Measurements from ENCODE around the gene STUM. TPM values are rescaled to one million over a fixed set of nuclear protein-coding genes. Genes with fewer than 3 reads are reported as not detected.

The STUM gene
- total RNA-seq, 1 donor from 2014 or later: 0.09 TPM

- no peak for DNase-seq (ENCODE audit: low spot score in 2 of 2, unreplicated experiment in 2 of 2)
- peak overlapping the region; percentile 64 for H3K4me3 Mint-ChIP-seq
- H3K9me3 Mint-ChIP-seq: no peaks in the 10 kb centered on the region
- H3K27me3 Mint-ChIP-seq (ENCODE audit: low read depth): peaks cover 81% of the 10 kb centered on the region
- H3K36me3 Mint-ChIP-seq: no peaks in the 10 kb centered on the region
- no peak overlapping the region for H3K27ac Mint-ChIP-seq
- peaks cover 27% of the 10 kb centered on the region for H3K4me1 Mint-ChIP-seq
- peak; percentile 18 for TF ChIP-seq CTCF (IDR thresholded peaks at IDR 0.05; ENCODE audit: unreplicated experiment)
Measured at GRCh38 chr1:226549937-226550671, 1.5 kb downstream of the STUM start.

- DNase-seq (ENCODE audit: low spot score in 2 of 2, unreplicated experiment in 2 of 2): no peak
- no peaks in the 10 kb centered on the region for H3K36me3 Mint-ChIP-seq
- H3K9me3 Mint-ChIP-seq: no peaks in the 10 kb centered on the region
- H3K4me3 Mint-ChIP-seq: peak overlapping the region; percentile 64
- no peak overlapping the region for H3K27ac Mint-ChIP-seq
- TF ChIP-seq CTCF (IDR thresholded peaks at IDR 0.05; ENCODE audit: unreplicated experiment): no peak
- H3K27me3 Mint-ChIP-seq (ENCODE audit: low read depth): peaks cover 81% of the 10 kb centered on the region
- peaks cover 27% of the 10 kb centered on the region for H3K4me1 Mint-ChIP-seq
Measured at GRCh38 chr1:226550672-226551041, 2.1 kb downstream of the STUM start.

- peaks cover 27% of the 10 kb centered on the region for H3K4me1 Mint-ChIP-seq
- H3K27ac Mint-ChIP-seq: no peak overlapping the region
- DNase-seq (ENCODE audit: low spot score in 2 of 2, unreplicated experiment in 2 of 2): no peak
- peaks cover 82% of the 10 kb centered on the region for H3K27me3 Mint-ChIP-seq (ENCODE audit: low read depth)
- H3K36me3 Mint-ChIP-seq: no peaks in the 10 kb centered on the region
- no peak overlapping the region for H3K4me3 Mint-ChIP-seq
- H3K9me3 Mint-ChIP-seq: no peaks in the 10 kb centered on the region
- TF ChIP-seq CTCF (IDR thresholded peaks at IDR 0.05; ENCODE audit: unreplicated experiment): no peak
Measured at GRCh38 chr1:226551299-226551698, 2.7 kb downstream of the STUM start.

- no peak for TF ChIP-seq CTCF (IDR thresholded peaks at IDR 0.05; ENCODE audit: unreplicated experiment)
- no peak overlapping the region for H3K4me3 Mint-ChIP-seq
- peaks cover 27% of the 10 kb centered on the region for H3K4me1 Mint-ChIP-seq
- H3K27ac Mint-ChIP-seq: no peak overlapping the region
- no peaks in the 10 kb centered on the region for H3K36me3 Mint-ChIP-seq
- H3K27me3 Mint-ChIP-seq (ENCODE audit: low read depth): peaks cover 79% of the 10 kb centered on the region
- peaks cover 1% of the 10 kb centered on the region for H3K9me3 Mint-ChIP-seq
- no peak for DNase-seq (ENCODE audit: low spot score in 2 of 2, unreplicated experiment in 2 of 2)
Measured at GRCh38 chr1:226552061-226552460, 3.5 kb downstream of the STUM start.

GRCh38 chr1:226553266-226553923, 4.8 kb downstream of the STUM start:
- peaks cover 7% of the 10 kb centered on the region for H3K9me3 Mint-ChIP-seq
- H3K4me1 Mint-ChIP-seq: peaks cover 27% of the 10 kb centered on the region
- DNase-seq (ENCODE audit: low spot score in 2 of 2, unreplicated experiment in 2 of 2): no peak
- no peak for TF ChIP-seq CTCF (IDR thresholded peaks at IDR 0.05; ENCODE audit: unreplicated experiment)
- no peak overlapping the region for H3K27ac Mint-ChIP-seq
- H3K36me3 Mint-ChIP-seq: no peaks in the 10 kb centered on the region
- H3K27me3 Mint-ChIP-seq (ENCODE audit: low read depth): peaks cover 81% of the 10 kb centered on the region
- H3K4me3 Mint-ChIP-seq: no peak overlapping the region
